ENCODE results near the gene CDK17. TPM values are rescaled to one million over a fixed set of nuclear protein-coding genes. Genes with fewer than 3 reads are reported as not detected.

The CDK17 gene
- total RNA-seq, 1 experiment from 2014 or later: 23.9 TPM

DNA sequence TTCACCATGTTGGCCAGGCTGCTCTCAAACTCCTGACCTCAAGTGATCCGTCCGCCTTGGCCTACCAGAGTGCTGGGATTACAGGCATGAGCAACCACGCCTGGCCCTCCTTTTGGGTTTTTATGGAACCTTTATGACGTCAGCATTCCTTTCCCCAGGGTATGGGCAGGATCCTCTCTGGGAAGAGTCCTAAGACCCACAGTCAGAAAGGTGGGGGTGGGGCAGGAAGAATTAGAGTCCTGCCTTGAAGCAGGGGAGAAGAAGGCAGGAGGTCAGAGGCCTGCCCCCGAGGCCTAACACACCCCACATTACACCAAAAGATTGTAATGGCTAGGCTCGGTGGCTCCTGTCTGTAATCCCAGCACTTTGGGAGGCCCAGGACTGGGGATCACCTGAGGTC is 30.8 kb upstream of the CDK17 start:
- no peak for ATAC-seq
- POLR2A ChIA-PET (ENCODE audit: unreplicated experiment): no interaction called here
- Histone ChIP-seq H3K4me1 (ENCODE audit: insufficient read depth, low read length) (peaks cover 24% of the 10 kb centered on the region), H3K27ac (ENCODE audit: low read length) (no peak overlapping the region), H3K27me3 (ENCODE audit: low read length) (no peaks in the 10 kb centered on the region), H3K9me3 (ENCODE audit: low read length) (no peaks in the 10 kb centered on the region), H3K4me2 (ENCODE audit: low read length) (no peak overlapping the region), H3K9ac (ENCODE audit: low read length) (no peak overlapping the region), H3K36me3 (ENCODE audit: low read depth, low read length) (no peaks in the 10 kb centered on the region), H3K79me2 (ENCODE audit: low read length) (no peaks in the 10 kb centered on the region), H2AFZ (ENCODE audit: low read length) (no peak overlapping the region), H3K4me3 (ENCODE audit: low read length) (no peak overlapping the region), H3F3A (ENCODE audit: low read length, unreplicated experiment) (no peaks in the 10 kb centered on the region), H3K9me2 (replicated peaks; ENCODE audit: low read length) (no peaks in the 10 kb centered on the region), H4K20me1 (ENCODE audit: low read length) (no peaks in the 10 kb centered on the region)
- BruUV-seq (replicated peaks): no TSS peak
- DNase-seq: no peak
- intact Hi-C loops (cut with micrococcal nuclease): no loop called here
- CTCF ChIA-PET: no interaction called here
- no peak for TF ChIP-seq EZH2phosphoT487 (IDR thresholded peaks at IDR 0.05; ENCODE audit: borderline replicate concordance, low read length)
- TF ChIP-seq EZH2 (IDR thresholded peaks at IDR 0.05; ENCODE audit: low read length, unreplicated experiment): no peak
- TF ChIP-seq, protein P1, sequence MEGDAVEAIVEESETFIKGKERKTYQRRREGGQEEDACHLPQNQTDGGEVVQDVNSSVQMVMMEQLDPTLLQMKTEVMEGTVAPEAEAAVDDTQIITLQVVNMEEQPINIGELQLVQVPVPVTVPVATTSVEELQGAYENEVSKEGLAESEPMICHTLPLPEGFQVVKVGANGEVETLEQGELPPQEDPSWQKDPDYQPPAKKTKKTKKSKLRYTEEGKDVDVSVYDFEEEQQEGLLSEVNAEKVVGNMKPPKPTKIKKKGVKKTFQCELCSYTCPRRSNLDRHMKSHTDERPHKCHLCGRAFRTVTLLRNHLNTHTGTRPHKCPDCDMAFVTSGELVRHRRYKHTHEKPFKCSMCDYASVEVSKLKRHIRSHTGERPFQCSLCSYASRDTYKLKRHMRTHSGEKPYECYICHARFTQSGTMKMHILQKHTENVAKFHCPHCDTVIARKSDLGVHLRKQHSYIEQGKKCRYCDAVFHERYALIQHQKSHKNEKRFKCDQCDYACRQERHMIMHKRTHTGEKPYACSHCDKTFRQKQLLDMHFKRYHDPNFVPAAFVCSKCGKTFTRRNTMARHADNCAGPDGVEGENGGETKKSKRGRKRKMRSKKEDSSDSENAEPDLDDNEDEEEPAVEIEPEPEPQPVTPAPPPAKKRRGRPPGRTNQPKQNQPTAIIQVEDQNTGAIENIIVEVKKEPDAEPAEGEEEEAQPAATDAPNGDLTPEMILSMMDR (conservative IDR thresholded peaks at IDR 0.05; ENCODE audit: low read depth, low read length): no peak

DNA sequence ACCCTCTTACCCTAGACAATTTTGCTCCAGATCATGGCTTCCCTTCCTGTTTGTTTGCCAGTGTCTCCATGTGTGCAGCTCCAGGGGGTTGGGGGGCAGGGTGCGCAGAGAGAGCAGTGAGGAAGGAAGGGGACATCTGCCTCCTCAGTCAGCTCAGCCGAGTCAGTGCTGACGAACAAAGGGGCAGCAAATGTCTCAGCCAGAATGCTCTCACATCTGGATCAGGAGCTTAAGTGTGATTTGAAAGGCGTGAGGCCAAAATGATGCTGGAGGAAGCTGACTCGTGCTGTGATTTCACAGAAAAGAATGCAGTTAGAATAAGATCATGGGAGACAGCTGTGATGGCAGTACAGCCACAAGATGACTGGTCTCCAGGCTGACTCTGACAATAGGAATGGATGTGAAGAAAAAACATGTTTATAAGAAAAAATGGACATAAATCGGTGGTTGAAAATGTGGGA is 27.1 kb upstream of the CDK17 start:
- Histone ChIP-seq H3K79me2 (ENCODE audit: low read length) (no peaks in the 10 kb centered on the region), H3K36me3 (ENCODE audit: low read depth, low read length) (no peaks in the 10 kb centered on the region), H3K4me3 (ENCODE audit: low read length) (peak overlapping the region; percentile 40), H3K9me3 (ENCODE audit: low read length) (0 out of 2 replicates have a peak, but pooled peaks cover 4% of the 10 kb centered on the region), H3K4me1 (ENCODE audit: insufficient read depth, low read length) (peaks cover 38% of the 10 kb centered on the region), H3K9me2 (replicated peaks; ENCODE audit: low read length) (no peaks in the 10 kb centered on the region), H3K27ac (ENCODE audit: low read length) (peak overlapping the region; percentile 91), H3K9ac (ENCODE audit: low read length) (peak overlapping the region; percentile 67), H2AFZ (ENCODE audit: low read length) (peak overlapping the region; percentile 33; the same call in 1 of the 2 replicates), H3K27me3 (ENCODE audit: low read length) (no peaks in the 10 kb centered on the region), H4K20me1 (ENCODE audit: low read length) (no peaks in the 10 kb centered on the region), H3K4me2 (ENCODE audit: low read length) (peak overlapping the region; percentile 64), H3F3A (ENCODE audit: low read length, unreplicated experiment) (no peaks in the 10 kb centered on the region)
- no TSS peak for BruUV-seq (replicated peaks)
- intact Hi-C loops (cut with micrococcal nuclease): loop anchor here (1.0 kb wide), 1 partner anchor 21 kb away; no protein-coding TSS in a partner anchor
- DNase-seq: peak; percentile 97
- CTCF ChIA-PET: interaction anchor here (1.1 kb wide), 1 partner anchor 26 kb away, joined by 7 read pairs; the partner anchor contains the start of gene CDK17
- POLR2A ChIA-PET (ENCODE audit: unreplicated experiment): interaction anchor here (0.9 kb wide), 1 partner anchor 18 kb away, joined by 6 read pairs; no protein-coding TSS in a partner anchor
- peak; percentile 86 for ATAC-seq
- TF ChIP-seq EZH2phosphoT487 (IDR thresholded peaks at IDR 0.05; ENCODE audit: borderline replicate concordance, low read length): no peak
- TF ChIP-seq EZH2 (IDR thresholded peaks at IDR 0.05; ENCODE audit: low read length, unreplicated experiment): no peak
- TF ChIP-seq, protein P1 (conservative IDR thresholded peaks at IDR 0.05; ENCODE audit: low read depth, low read length): no peak

DNA sequence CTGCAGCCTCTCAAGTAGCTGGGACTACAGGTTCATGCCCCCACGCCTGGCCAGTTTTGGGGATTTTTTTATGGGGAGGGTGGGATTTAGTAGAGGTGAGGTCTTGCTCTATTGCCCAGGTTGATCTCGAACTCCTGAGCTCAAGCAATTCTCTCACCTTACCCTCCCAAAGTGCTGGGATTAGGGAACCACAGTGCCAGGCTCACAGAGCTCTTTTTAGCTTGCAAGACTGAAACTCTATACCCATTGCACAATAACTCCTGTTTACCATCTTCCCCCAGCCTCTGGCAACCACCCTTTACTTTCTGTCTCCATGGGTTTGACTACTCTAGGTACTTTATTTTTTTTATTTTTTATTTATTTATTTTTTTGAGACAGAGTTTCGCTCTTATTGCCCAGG is 25.7 kb upstream of the CDK17 start:
- Histone ChIP-seq H3K9ac (ENCODE audit: low read length) (peak overlapping the region; percentile 51), H3K27me3 (ENCODE audit: low read length) (no peaks in the 10 kb centered on the region), H3K9me2 (replicated peaks; ENCODE audit: low read length) (no peaks in the 10 kb centered on the region), H3K4me1 (ENCODE audit: insufficient read depth, low read length) (peaks cover 38% of the 10 kb centered on the region), H3K27ac (ENCODE audit: low read length) (peak overlapping the region; percentile 91), H3K4me3 (ENCODE audit: low read length) (no peak overlapping the region), H3K9me3 (ENCODE audit: low read length) (0 out of 2 replicates have a peak, but pooled peaks cover 4% of the 10 kb centered on the region), H3F3A (ENCODE audit: low read length, unreplicated experiment) (no peaks in the 10 kb centered on the region), H2AFZ (ENCODE audit: low read length) (no peak overlapping the region), H3K36me3 (ENCODE audit: low read depth, low read length) (no peaks in the 10 kb centered on the region), H3K79me2 (ENCODE audit: low read length) (no peaks in the 10 kb centered on the region), H3K4me2 (ENCODE audit: low read length) (peak overlapping the region; percentile 38), H4K20me1 (ENCODE audit: low read length) (no peaks in the 10 kb centered on the region)
- no TSS peak for BruUV-seq (replicated peaks)
- ChIA-PET CTCF (interaction anchor here (0.7 kb wide), 1 partner anchor 61 kb away, joined by 3 read pairs; no protein-coding TSS in a partner anchor), POLR2A (ENCODE audit: unreplicated experiment) (no interaction called here)
- ATAC-seq: no peak
- peak; percentile 63 for DNase-seq
- TF ChIP-seq, protein P1 (conservative IDR thresholded peaks at IDR 0.05; ENCODE audit: low read depth, low read length): no peak
- TF ChIP-seq EZH2phosphoT487 (IDR thresholded peaks at IDR 0.05; ENCODE audit: borderline replicate concordance, low read length): no peak
- no peak for TF ChIP-seq EZH2 (IDR thresholded peaks at IDR 0.05; ENCODE audit: low read length, unreplicated experiment)
- intact Hi-C loops (cut with micrococcal nuclease): loop anchor here (1.0 to 2.0 kb wide), 2 partner anchors 25 to 61 kb away; no protein-coding TSS in a partner anchor

All from PC-3 (cell line).